ENCODE results near the gene JMJD7. TPM values are rescaled to one million over a fixed set of nuclear protein-coding genes. Genes with fewer than 3 reads are reported as not detected.

JMJD7 gene
- total RNA-seq, 2 experiments from 2014 or later, result 3.0 to 14.1 TPM

DNA sequence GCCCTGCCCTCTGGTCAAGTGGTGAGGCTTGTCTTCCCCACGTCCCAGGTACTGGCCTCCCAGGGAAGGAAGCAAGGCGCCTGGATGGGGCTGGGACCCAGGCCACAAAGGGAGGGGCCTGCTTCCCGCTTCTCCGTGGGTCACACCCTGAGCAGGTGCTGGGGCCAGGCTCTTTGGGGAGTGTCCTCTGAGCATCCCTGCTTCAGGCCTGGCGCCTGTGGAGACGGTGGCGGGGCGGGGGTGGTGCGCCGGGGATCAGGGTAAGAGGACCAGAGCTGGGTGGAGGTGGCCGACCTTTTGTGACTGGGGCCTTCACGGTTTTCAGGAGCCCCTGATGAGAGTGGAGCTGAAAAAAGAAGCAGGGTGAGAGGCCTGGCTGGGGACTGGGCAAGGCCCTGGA lies 14.3 kb downstream of the JMJD7 start:
- POLR2A ChIA-PET, result no interaction called here
- TF ChIP-seq, protein P1, sequence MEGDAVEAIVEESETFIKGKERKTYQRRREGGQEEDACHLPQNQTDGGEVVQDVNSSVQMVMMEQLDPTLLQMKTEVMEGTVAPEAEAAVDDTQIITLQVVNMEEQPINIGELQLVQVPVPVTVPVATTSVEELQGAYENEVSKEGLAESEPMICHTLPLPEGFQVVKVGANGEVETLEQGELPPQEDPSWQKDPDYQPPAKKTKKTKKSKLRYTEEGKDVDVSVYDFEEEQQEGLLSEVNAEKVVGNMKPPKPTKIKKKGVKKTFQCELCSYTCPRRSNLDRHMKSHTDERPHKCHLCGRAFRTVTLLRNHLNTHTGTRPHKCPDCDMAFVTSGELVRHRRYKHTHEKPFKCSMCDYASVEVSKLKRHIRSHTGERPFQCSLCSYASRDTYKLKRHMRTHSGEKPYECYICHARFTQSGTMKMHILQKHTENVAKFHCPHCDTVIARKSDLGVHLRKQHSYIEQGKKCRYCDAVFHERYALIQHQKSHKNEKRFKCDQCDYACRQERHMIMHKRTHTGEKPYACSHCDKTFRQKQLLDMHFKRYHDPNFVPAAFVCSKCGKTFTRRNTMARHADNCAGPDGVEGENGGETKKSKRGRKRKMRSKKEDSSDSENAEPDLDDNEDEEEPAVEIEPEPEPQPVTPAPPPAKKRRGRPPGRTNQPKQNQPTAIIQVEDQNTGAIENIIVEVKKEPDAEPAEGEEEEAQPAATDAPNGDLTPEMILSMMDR (conservative IDR thresholded peaks at IDR 0.05; ENCODE audit: low read length), result no peak
- no peak for TF ChIP-seq EZH2phosphoT487 (IDR thresholded peaks at IDR 0.05; ENCODE audit: borderline replicate concordance, low read depth, low read length)
- CTCF ChIA-PET (ENCODE audit: unreplicated experiment), result no interaction called here
- Histone ChIP-seq H3K4me3 (ENCODE audit: low read depth, low read length, poor library complexity, severe bottlenecking) (no peak overlapping the region), H2AFZ (ENCODE audit: low read length) (no peak overlapping the region), H3K9me3 (ENCODE audit: low read length) (no peaks in the 10 kb centered on the region), H3K79me2 (ENCODE audit: insufficient read depth, low read depth, low read length) (no peaks in the 10 kb centered on the region), H3K4me1 (ENCODE audit: insufficient read depth, low read length, poor library complexity, severe bottlenecking) (no peaks in the 10 kb centered on the region), H3K27ac (ENCODE audit: low read depth, low read length, poor library complexity, severe bottlenecking) (no peak overlapping the region), H3K9me2 (ENCODE audit: insufficient read depth, low read length) (no peaks in the 10 kb centered on the region), H4K20me1 (ENCODE audit: insufficient read depth, low read length) (no peaks in the 10 kb centered on the region), H3K36me3 (ENCODE audit: insufficient read depth, low read length) (no peaks in the 10 kb centered on the region), H3K4me2 (ENCODE audit: low read length) (no peak overlapping the region)
- intact Hi-C loops (cut with micrococcal nuclease; ENCODE audit: unreplicated experiment), result no loop called here
- BruUV-seq (replicated peaks), result no TSS peak
- no peak for DNase-seq (ENCODE audit: low spot score)

DNA sequence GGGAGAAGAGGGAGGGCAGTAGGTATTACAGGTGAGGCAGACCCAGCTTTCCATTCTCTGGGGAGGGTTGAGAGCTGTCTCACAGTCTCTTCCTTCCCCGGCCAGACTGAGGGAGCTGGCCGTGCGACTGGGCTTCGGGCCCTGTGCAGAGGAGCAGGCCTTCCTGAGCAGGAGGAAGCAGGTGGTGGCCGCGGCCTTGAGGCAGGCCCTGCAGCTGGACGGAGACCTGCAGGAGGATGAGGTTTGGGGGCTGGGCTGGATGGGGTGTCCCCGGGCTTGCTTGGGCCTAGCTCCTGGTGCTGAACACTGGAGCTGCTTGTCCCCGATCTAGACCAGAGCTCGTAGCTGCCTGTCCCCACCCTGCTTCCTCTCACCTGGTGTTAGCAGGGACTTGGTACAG lies 15.7 kb downstream of the JMJD7 start:
- H2AFZ ChIP-seq (ENCODE audit: low read length), result no peak overlapping the region
- no peak overlapping the region for H3K4me2 ChIP-seq (ENCODE audit: low read length)
- ChIA-PET POLR2A (no interaction called here), CTCF (ENCODE audit: unreplicated experiment) (no interaction called here)
- H3K9me3 ChIP-seq (ENCODE audit: low read length), result no peaks in the 10 kb centered on the region
- no peak overlapping the region for H3K4me3 ChIP-seq (ENCODE audit: low read depth, low read length, poor library complexity, severe bottlenecking)
- H3K4me1 ChIP-seq (ENCODE audit: insufficient read depth, low read length, poor library complexity, severe bottlenecking), result no peaks in the 10 kb centered on the region
- TF ChIP-seq, protein P1 (conservative IDR thresholded peaks at IDR 0.05; ENCODE audit: low read length), result no peak
- no peak for TF ChIP-seq EZH2phosphoT487 (IDR thresholded peaks at IDR 0.05; ENCODE audit: borderline replicate concordance, low read depth, low read length)
- no peaks in the 10 kb centered on the region for H3K9me2 ChIP-seq (ENCODE audit: insufficient read depth, low read length)
- no peak for DNase-seq (ENCODE audit: low spot score)
- H4K20me1 ChIP-seq (ENCODE audit: insufficient read depth, low read length), result no peaks in the 10 kb centered on the region
- H3K27ac ChIP-seq (ENCODE audit: low read depth, low read length, poor library complexity, severe bottlenecking), result no peak overlapping the region
- intact Hi-C loops (cut with micrococcal nuclease; ENCODE audit: unreplicated experiment), result no loop called here
- no TSS peak for BruUV-seq (replicated peaks)
- H3K79me2 ChIP-seq (ENCODE audit: insufficient read depth, low read depth, low read length), result no peaks in the 10 kb centered on the region
- H3K36me3 ChIP-seq (ENCODE audit: insufficient read depth, low read length), result no peaks in the 10 kb centered on the region

DNA sequence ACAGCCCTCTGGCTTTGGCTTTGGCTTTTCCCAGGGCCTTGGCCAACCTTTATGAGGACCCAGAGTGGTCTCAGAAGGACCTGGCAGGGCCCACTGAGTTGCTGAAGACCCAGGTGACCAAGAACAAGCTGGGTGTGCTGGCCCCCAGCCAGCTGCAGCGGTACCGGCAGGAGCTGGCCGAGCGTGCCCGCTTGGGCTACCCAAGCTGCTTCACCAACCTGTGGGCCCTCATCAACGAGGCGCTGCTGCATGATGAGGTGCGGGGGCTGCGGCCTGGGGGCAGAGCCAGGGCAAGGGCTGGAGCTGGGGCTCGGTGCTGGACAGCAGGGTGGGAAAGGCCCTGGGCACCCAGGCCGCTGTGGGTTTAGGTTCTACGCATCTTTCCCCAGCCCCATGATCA lies 16.9 kb downstream of the JMJD7 start:
- BruUV-seq (replicated peaks), result no TSS peak
- CTCF ChIA-PET (ENCODE audit: unreplicated experiment), result interaction anchor here (0.7 kb wide), 1 partner anchor 476 kb away, joined by 3 read pairs; no protein-coding TSS in a partner anchor

More for the DNA sequence above, 16.9 kb downstream of the JMJD7 start:
- Histone ChIP-seq H3K9me2 (ENCODE audit: insufficient read depth, low read length) (no peaks in the 10 kb centered on the region), H3K27ac (ENCODE audit: low read depth, low read length, poor library complexity, severe bottlenecking) (no peak overlapping the region), H3K4me3 (ENCODE audit: low read depth, low read length, poor library complexity, severe bottlenecking) (no peak overlapping the region), H4K20me1 (ENCODE audit: insufficient read depth, low read length) (no peaks in the 10 kb centered on the region), H3K9me3 (ENCODE audit: low read length) (no peaks in the 10 kb centered on the region), H3K4me2 (ENCODE audit: low read length) (no peak overlapping the region), H3K4me1 (ENCODE audit: insufficient read depth, low read length, poor library complexity, severe bottlenecking) (no peaks in the 10 kb centered on the region), H3K79me2 (ENCODE audit: insufficient read depth, low read depth, low read length) (no peaks in the 10 kb centered on the region), H3K36me3 (ENCODE audit: insufficient read depth, low read length) (no peaks in the 10 kb centered on the region), H2AFZ (ENCODE audit: low read length) (no peak overlapping the region)
- no peak for TF ChIP-seq EZH2phosphoT487 (IDR thresholded peaks at IDR 0.05; ENCODE audit: borderline replicate concordance, low read depth, low read length)
- TF ChIP-seq, protein P1 (conservative IDR thresholded peaks at IDR 0.05; ENCODE audit: low read length), result no peak
- no peak for DNase-seq (ENCODE audit: low spot score)
- intact Hi-C loops (cut with micrococcal nuclease; ENCODE audit: unreplicated experiment), result no loop called here
- POLR2A ChIA-PET, result no interaction called here
